ENCODE data around the gene CST9L.

Gene CST9L, protein sequence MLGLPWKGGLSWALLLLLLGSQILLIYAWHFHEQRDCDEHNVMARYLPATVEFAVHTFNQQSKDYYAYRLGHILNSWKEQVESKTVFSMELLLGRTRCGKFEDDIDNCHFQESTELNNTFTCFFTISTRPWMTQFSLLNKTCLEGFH

DNA sequence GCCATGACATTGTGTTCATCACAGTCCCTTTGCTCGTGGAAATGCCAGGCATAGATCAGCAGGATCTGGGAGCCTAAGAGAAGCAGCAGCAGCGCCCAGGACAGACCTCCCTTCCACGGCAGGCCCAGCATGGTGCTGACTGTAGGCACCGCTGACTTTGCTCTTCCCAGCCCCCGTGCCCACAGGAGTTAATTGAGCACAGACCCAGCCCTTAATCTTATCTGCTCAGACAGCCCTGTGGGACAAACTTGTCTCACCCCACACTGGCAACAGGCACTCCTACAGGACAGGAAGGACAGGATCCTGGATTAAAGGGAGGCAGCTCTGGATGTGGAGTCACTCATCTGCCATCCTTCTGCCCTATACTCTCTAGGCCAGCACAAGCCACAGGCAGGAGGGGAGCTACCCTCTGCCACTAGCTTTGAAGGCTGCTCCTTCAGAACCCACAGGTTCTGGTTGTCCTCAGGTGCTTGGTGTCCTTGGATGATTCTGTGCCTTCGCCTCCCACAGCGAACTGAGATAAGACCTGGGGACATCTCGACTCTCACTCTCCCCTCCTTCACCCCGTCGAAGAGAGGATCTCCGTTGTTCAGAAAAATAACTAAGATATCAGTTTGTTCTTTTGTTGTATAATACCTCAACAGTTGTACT is at the start of gene CST9L:
CST9L (minus strand) TSS at position 165 of the 651 bp plus-strand sequence; CDS start at position 131, 34 bp downstream.
- DNase-seq (ENCODE audit: low read depth in 1 of 2, low spot score in 1 of 2), result no peak

DNA sequence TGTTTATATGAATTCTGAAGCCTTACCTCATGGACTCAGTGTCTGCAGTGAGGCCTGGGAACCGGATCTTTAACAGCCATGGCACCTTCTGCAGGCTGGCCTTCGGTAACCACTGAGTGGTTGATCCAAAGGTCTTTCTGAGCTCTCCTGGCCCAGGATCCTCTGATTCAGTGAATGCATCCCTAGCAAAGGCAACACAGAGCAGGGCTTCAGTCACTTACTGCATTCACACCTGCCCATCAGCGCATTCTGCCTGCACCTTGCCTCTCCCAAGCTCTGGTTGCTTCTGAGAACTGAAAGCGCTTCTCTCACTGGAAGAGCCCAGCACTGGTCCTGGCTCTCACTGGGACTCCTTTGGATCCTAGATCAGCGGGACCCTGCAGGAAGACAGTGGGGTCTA is 45.9 kb upstream of the CST9L start:
- no peak for DNase-seq (ENCODE audit: low read depth in 1 of 2, low spot score in 1 of 2)

DNA sequence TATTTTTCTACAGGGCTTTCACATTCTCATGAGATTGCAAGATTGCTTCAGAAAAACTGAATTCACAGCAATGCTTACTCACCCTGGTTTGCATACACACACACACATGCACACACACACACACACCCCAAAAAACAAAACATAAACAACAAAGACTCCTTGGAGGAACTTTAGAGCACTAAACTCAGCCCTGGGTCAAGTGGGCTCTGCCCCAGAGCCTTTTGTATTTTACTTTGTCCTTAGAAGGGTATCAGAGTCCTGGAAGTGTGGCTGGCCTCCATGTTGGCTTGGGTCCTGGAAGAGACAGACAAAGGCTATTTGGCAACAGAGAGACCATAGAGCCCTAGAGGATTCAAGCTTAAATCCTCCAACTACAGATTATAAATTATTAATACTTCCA is 45.4 kb upstream of the CST9L start:
- no peak for DNase-seq (ENCODE audit: low read depth in 1 of 2, low spot score in 1 of 2)

DNA sequence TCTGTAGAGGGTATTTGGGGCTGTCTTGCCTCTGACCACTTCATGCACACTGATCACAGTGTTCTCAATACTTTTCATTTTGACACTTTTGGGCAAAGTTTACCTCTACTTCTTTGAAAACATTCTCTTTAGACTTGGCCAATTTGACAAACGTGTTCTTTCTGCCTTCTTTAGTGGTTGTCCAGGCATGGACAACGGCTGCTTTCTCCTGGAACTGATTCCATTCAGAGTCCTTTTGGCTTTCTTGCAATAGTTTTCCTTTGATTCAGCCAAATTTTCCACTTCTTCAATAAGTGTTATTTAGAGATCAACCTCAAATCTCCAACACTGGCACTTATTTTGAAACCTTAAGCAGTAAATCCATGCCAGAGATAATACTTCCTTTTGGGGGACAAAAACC is 44.1 kb upstream of the CST9L start:
- DNase-seq (ENCODE audit: low read depth in 1 of 2, low spot score in 1 of 2), result no peak

DNA sequence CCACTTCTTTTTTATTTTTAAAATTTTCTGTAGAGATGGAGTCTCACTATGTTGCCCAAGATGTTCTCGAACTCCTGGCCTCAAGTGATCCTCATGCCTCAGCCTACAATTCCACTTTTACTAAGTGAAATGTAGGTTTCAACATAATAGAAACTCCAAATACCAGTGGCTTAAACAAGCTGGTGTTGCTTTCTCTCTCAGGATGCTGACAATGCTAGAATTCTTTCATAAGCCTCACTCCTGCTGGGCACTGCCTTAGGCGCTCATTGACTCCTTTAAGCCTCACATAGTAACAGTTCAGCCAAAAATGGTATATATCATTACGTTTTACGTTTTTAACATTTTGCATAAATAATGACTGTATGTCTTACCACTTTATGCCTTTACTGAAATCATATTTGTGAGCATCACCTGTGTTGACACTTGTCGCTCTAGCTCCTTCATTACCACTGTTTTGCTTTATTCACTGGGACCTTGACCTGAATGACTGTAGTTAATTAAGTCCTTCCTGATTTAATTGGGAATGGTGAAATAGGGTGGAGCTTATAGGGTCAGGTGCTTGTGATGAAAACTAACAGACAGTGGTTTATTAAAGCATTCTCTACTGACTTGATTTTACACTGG is 41.3 kb upstream of the CST9L start:
- DNase-seq (ENCODE audit: low read depth in 1 of 2, low spot score in 1 of 2), result no peak

DNA sequence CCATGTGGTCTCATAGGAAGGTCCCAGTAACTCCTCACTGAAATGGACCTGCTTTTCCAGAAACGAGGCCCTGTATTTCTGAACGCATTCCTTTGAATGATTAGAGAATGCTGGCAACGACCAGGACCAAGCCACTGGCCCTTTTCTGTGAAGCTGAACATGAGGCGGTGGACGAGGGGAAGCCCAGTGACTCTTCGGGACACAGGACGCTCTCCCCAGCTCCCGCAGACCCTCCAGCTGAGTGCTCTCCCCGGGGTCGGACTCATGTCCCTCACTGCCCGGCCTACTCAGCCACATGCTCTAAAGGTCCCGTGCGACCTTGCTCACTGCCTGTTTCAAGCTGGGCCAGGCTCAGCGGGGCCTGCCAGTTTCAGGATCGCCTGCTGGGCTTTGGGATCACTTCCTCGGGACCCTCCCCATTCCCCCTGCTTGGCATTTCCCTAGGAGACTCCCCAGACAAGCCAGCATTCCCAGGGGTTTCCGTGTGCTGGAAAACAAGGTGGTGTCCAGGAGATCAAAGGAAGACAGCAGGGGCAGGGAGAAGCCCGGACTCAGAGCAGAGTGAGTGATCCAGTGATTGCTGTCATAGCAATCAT is 40.1 kb upstream of the CST9L start:
- no peak for DNase-seq (ENCODE audit: low read depth in 1 of 2, low spot score in 1 of 2)

DNA sequence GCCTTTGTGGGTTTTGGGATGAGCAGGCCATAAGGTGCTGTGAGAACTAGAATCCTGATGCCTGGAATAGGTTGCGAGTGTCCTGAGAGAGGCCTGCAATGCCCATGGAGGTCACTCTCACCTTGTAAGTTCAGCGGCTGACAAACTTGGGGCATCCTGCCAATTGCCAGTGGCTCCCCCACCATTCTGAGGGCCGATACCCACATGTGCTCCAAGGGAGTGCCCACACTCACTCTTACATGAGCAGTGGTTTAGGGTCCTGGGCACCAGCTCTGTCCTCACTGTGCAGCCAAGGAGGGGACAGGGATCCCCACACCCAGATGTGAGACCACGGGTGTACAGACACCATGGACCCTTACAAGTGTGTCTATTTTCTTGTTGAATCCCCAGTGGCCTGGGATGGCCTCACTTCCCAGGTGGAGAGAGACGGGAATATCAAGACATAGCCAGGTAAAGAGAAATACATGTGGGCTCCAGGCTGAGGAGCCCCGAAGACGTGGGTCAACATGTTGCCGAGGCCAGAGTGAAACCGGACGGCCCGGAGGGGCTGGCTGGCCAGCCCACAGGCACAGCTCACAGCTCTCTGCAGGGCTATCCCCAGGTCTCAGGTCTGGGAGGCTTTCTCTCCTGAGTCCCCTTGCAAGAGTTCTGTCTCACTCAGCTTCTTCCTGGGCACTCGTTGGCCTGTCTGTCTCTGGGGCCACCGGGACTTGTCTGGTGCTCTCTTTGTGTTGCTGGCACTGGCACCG is 39.4 kb upstream of the CST9L start:
- no peak for DNase-seq (ENCODE audit: low read depth in 1 of 2, low spot score in 1 of 2)

DNA sequence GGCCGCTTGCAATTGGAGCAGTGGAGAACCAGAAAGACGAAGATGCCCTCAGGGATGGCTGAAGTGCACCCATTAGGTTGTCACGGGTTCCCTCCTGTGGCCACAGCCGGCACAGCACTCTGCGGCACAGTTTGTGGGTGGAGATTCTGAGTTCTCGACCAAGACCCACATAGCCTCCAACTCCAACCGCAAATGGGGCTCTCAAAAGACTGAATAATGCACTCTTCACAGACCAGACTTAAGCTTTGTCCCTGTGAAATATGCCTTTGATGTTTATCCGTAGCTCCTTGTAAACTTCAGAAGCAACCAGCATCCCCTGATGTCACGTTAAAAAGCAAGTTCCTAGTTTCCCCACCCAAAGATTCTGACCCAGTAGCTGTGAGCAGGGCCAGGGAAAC is 38.4 kb upstream of the CST9L start:
- DNase-seq (ENCODE audit: low read depth in 1 of 2, low spot score in 1 of 2), result peak; percentile 11 to 19

DNA sequence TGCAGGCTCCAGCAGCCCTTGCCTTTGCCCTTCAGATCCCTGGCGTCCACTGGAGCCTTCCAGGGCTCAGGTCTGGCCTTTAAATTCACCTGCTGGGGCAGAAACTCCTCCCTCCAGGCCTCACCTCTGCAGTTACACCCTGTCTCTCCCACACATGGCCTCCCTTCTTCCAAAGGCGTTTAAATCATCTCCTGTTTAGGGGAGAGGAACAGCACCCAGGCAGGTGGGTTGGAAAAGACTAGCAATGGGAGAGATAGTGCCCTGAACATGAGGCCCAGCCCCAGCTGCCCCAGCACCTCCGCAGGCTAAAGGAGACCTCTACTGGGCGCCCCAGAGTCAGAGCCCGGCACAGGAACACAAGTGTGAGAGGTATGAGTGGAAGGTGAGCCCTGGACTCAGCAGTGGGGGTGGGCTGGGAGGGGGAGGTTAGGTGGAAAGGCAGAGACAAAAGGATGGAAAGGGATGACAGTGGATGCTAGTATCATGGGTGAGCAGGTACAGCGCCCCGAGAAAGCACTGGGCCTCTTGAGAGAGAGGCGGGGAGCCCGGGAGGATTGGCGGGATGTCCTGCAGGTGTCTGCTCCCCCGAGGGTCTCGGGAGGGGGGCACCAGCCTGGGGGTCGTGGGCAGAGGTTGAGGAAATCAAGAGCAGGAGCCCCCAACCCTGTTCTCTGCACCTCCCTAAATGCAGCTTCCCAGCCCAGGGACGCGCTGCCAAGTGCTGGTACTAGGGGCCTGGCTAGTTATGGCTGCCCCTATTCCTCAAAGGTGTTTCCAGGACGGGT is 37.8 kb upstream of the CST9L start, which contains the start of gene CST9:
CST9 (minus strand) TSS at position 51 of the 785 bp plus-strand sequence. CDS start 53 bp downstream, outside the sequence.
- no peak for DNase-seq (ENCODE audit: low read depth in 1 of 2, low spot score in 1 of 2)

DNA sequence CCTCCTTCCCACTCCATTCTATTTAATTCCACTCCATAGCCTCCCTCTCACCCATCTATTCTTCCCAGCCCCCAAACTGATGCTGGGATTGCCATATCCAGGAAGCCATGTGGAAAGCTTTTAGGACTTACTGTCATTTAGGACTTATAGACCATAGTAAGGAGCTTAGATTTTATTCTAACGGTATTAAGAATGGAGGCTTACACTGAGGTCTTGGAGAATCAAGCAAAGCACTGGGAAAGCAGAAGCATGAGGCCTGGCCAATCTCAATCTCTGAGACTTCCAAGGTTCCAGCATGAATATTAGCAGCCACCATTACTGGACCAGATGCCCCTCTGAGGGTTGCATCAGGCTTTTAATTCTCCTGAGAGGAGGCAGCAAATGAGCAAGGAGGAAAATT is 36.0 kb upstream of the CST9L start:
- DNase-seq (ENCODE audit: low read depth in 1 of 2, low spot score in 1 of 2), result no peak

DNA sequence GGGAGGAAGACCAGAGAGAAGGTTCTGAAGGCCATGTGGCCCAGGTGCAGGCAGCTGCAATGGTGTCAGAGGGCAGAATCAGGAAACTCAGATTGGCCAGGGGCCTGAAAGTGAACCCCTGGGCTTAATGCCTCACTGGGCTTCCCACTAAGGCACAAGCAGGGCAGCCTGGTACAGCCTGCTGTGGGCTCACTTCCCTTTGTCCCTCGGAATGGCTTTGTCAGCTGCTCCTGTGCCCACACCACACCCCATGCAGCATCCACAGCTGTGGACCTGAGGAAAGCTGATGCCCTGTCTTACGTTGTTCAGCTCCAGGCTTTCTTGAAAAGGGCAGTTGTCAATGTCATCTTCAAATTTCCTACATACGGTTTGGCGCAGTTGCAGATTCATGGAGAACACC is 35.0 kb upstream of the CST9L start:
- no peak for DNase-seq (ENCODE audit: low read depth in 1 of 2, low spot score in 1 of 2)

DNA sequence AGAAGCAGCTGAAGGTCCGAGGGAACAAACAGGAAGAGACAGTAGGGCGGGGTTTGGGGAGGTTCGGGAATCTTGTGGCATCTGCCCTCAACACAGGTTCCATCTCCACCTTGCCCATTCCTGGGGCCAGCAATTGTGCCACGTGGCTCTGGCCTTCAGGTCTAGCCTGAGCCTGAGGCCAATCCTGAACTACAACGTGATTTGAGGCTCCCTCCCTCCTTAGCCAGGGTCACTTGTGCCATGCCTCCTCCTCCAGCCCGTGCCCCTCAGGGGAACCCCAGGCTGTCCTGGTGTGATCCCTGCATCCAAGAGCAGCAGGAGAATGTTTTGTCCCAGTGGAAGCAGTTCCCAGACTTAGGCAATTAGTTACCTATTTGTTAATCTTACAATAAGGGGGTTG is 34.4 kb upstream of the CST9L start:
- no peak for DNase-seq (ENCODE audit: low read depth in 1 of 2, low spot score in 1 of 2)

DNA sequence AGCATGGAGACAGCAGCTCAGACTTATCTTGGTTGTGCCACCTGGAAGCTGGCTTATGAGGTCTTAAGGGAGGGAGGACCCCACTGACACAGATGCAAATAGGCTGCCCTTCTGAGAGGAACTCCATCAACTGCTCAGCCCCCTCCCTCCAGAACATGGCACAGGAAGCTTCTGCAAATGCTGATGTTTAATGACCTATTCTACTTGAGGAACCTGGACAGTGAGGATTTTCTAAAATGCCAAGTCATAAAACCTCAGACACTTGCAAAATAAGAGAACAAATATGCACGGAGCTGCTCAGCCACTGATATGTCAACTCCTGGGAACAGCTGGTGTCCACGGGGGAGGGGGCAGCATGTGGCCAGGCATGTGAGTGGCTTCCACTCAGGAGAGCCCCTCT is 34.0 kb upstream of the CST9L start:
- DNase-seq (ENCODE audit: low read depth in 1 of 2, low spot score in 1 of 2), result no peak

DNA sequence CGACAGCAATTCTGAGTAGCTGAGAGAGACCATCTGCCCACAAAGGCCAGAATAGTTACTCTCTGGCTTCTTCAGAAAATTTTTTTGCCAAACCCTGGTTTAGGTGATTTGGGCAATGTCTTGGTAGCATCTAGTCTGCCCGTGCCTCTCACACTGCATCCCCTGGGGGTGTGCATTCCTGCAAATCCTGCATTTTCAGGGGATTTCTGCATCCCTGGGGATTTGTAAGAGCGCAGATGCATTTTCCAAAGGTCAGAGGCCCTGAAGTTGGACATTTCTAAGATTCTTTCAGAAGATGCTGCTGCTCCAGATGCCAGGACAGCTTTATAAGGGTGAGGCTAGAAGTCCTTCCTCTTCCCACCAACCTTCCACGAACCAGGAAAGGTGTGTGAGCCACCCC is 33.4 kb upstream of the CST9L start:
- DNase-seq (ENCODE audit: low read depth in 1 of 2, low spot score in 1 of 2), result no peak

DNA sequence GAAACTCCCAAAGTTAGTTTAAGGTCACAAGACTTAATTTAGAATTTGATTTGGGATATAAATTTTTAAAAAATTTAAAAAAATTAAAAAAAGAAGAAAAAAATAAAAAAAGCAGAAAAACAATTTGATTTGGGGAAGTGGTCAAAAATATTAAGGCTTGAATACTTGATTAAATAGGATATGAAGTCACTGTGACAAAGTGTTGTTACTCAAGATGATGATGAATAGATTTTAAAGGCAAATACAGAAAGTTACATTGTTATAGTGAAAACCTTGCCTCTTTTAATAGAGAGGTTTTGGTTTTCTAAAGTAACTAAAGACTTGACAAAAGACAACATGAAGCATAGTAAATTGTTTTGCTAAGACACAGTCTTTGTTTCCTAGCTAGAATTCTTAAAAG is 30.2 kb upstream of the CST9L start:
- no peak for DNase-seq (ENCODE audit: low read depth in 1 of 2, low spot score in 1 of 2)

DNA sequence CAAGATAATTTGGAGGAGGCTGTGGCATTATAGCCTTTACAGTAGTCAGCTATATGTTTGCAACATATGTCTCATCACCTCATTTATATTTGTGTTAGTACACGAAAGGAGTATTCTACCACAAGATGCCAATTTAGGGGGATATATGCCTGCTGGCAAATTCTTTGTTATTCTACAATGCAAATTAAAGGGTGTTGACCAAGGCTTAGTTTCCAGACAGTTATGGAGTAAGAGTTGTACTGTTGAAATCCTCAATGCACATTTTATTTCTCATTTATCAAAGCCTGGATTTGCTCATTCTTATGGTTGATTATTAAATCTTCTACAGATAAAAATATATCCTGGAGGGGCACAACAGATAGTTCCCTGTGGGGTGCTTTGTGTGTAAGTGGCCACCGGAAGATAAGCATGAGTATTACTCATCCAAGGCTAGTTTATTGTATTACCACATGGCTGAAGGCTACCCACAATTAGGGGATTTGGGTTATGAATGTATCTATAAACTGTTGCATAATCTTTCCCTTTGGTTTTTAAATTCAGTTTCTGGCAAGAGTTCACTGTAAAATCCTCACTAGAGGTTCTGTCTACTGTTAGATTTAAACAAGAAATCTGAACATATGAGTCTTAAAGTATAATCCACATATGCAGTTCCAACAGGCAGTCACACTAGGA is 28.4 kb upstream of the CST9L start:
- DNase-seq (ENCODE audit: low read depth in 1 of 2, low spot score in 1 of 2), result no peak

DNA sequence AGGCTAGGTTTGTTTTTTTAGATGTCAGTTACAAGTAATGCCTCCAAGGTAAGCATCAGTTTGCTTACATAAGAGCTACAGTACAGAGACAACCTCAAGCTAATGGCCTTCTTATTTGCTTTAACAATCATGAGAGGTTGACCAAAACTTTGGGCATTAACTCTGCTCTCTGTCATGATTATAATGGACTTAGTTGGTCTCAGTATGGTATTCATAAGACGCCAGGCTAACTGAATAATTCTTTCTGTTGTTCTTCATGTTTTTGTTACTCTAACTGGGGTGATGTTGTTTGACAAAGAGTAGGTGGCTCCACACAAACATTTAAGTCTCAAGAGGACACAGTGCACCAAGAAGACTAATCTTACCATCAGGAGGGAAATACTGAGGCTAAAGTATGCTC is 27.7 kb upstream of the CST9L start:
- DNase-seq (ENCODE audit: low read depth in 1 of 2, low spot score in 1 of 2), result no peak

DNA sequence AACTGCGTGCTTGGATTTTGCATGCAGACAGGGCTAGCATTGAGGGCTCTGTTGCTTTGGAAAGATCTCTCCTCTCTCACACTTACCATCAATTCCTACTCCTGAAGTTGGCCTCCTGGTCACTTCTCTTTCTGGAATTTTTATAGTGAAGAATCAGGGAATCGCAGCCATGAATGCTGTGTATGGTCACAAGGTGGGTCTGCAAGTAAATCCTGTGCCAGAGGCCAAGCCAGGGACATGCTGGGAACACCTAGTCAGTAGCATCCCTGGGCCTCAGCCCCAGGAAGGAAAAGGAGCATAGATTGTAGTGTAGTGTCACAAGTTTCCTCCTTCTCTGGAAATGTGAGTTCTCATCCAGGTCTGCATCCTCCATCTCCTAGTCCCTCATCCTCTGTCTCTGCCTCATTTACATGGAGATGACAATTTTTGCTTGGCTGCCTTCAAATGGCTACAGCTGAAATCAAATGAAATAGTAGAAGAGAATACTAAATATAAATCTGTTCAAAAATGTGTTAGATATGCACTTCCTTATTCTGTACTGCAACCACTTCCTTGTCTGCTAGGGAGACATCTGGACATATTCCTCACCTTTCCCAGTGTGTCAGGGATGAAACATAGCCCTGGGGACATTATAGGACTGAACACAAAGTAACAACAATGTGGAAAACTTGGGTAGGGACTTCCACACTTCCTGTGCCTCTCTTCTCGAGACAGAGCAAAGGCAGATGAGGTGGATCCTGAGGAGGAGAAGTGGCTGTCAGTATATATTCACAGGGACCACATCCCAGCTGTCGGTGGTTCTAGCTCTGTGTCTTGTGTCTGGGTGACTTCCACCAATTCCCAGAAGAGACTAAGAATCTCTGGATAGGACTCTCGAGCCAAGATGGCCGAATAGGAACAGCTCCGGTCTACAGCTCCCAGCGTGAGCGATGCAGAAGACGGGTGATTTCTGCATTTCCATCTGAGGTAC is 20.4 kb upstream of the CST9L start:
- DNase-seq (ENCODE audit: low read depth in 1 of 2, low spot score in 1 of 2), result no peak

DNA sequence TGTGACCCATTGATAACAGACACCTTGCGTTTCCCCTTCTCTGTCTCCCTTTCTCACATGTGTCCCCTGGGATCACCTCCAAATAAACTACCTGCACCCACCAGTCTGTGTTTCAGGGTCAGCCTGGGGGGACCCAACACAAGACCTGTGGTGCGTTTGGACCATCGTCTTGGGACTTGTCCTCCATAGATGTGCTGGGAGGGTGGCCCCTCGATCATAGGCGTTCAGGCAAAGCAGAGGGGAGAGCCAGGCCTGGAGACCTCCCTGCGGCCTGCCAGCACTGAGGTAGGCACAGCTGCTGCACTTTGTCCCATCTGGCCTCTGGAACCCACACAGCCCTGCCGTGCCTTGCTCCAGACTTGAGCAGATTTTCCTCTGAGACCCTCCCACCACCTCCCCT is 19.3 kb upstream of the CST9L start:
- DNase-seq (ENCODE audit: low read depth in 1 of 2, low spot score in 1 of 2), result no peak
